ENCODE results near the gene BANF2. TPM values are rescaled to one million over a fixed set of nuclear protein-coding genes. Genes with fewer than 3 reads are reported as not detected.
"Not testable (repeated sequence)": the region's sequence is repeated elsewhere in the genome, so short reads cannot be mapped to it uniquely, and the experiment has no call there.

BANF2 gene
- total RNA-seq, 1 donor from 2014 or later, result not detected

- no peak for DNase-seq
Observed at GRCh38 chr20:17683218-17684076, 16.3 kb upstream of the BANF2 start.

- no peak for DNase-seq
Observed at GRCh38 chr20:17684077-17684888, 15.5 kb upstream of the BANF2 start.

- no peak for DNase-seq
Observed at GRCh38 chr20:17685168-17685567, 14.6 kb upstream of the BANF2 start.

- no peak for DNase-seq
Observed at GRCh38 chr20:17687800-17688199, 12.0 kb upstream of the BANF2 start.

- DNase-seq, result no peak
Observed at GRCh38 chr20:17688965-17689364, 10.8 kb upstream of the BANF2 start.

- no peak for DNase-seq
Observed at GRCh38 chr20:17690144-17690543, 9.6 kb upstream of the BANF2 start.

GRCh38 chr20:17691758-17692157 is 8.0 kb upstream of the BANF2 start:
- DNase-seq, result no peak

- DNase-seq, result no peak
Observed at GRCh38 chr20:17693444-17694001, 6.2 kb upstream of the BANF2 start.

- no peak for DNase-seq
Observed at GRCh38 chr20:17694767-17695166, 5.0 kb upstream of the BANF2 start.

- no peak for DNase-seq
Observed at GRCh38 chr20:17696287-17696686, 3.5 kb upstream of the BANF2 start.

GRCh38 chr20:17697171-17697570 is 2.6 kb upstream of the BANF2 start:
- DNase-seq, result no peak

- DNase-seq, result no peak
Observed at GRCh38 chr20:17698384-17698783, 1.4 kb upstream of the BANF2 start.

GRCh38 chr20:17700637-17701036 is 871 bp downstream of the BANF2 start:
- DNase-seq, result no peak

GRCh38 chr20:17701826-17702225 is 2.1 kb downstream of the BANF2 start:
- DNase-seq, result no peak

- DNase-seq, result no peak
Observed at GRCh38 chr20:17704589-17705317, 5.0 kb downstream of the BANF2 start.

- no peak for DNase-seq
Observed at GRCh38 chr20:17705916-17706315, 6.2 kb downstream of the BANF2 start.

- DNase-seq, result no peak
Observed at GRCh38 chr20:17706632-17707031, 6.9 kb downstream of the BANF2 start.

- not testable (repeated sequence) for DNase-seq
Observed at GRCh38 chr20:17707951-17708350, 8.2 kb downstream of the BANF2 start.

- no peak for DNase-seq
Observed at GRCh38 chr20:17708675-17709360, 9.1 kb downstream of the BANF2 start.

GRCh38 chr20:17709361-17710293 is 9.9 kb downstream of the BANF2 start:
- DNase-seq, result no peak

All from skin of body (tissue), 2 donors.